Measurements from ENCODE around the gene UPF3B. TPM values are rescaled to one million over a fixed set of nuclear protein-coding genes. Genes with fewer than 3 reads are reported as not detected.

UPF3B gene
- total and polyA plus RNA-seq, 2 of the 4 experiments (the other 2 are of a cell fraction): 0.54 to 6.0 TPM

DNA sequence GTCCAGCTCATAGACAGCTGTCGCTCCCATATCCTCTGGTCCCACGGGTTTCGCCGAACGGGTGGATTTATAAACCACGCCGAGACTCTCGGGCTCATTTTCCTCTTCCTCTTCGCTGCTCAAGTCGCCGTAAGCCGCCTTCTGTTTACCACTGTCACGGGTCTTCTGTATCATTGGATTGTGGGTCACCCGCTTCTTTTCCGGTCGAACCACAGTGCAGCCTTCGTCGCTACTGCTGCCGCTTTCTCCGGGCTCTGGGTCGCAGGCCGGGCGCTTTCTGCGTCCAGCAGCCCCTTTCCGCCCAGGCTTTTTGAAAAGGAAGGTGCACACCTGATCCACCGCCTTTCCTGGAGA lies 18.5 kb upstream of the UPF3B start:
- Histone ChIP-seq H4K8ac (ENCODE audit: low read depth in 2 of 2, low read length in 2 of 2) (peak overlapping the region; percentile 72; a peak in 2 of 4 replicates), H3K56ac (ENCODE audit: extremely low read depth, insufficient read depth, low read length) (peak overlapping the region; percentile 75), H3K27ac (ENCODE audit: insufficient read depth, low read length) (peak overlapping the region; percentile 81), H2BK5ac (ENCODE audit: low read depth, low read length, poor library complexity, severe bottlenecking) (peak overlapping the region; percentile 69), H3K18ac (ENCODE audit: low read depth, low read length) (peak overlapping the region; percentile 72), H3K79me1 (ENCODE audit: low read depth in 1 of 2, low read length in 2 of 2) (peaks cover 0 to 11% of the 10 kb centered on the region in 2 experiments; a peak in 3 of 4 replicates), H2BK120ac (ENCODE audit: low read depth, low read length) (no peak overlapping the region), H4K91ac (ENCODE audit: insufficient read depth, low read depth, low read length) (peak overlapping the region; percentile 65), H3K9ac (ENCODE audit: low read depth, low read length) (peak overlapping the region; percentile 87), H3K4me2 (ENCODE audit: low read depth, low read length) (peak overlapping the region; percentile 89), H3K4me1 (ENCODE audit: control insufficient read depth, insufficient read depth, low read length) (no peaks in the 10 kb centered on the region), H4K20me1 (ENCODE audit: insufficient read depth, low read length) (peaks cover 3% of the 10 kb centered on the region; the same call in 1 of the 2 replicates), H3K9me3 (ENCODE audit: control insufficient read depth, insufficient read depth, low read length) (no peaks in the 10 kb centered on the region), H3K14ac (replicated peaks; ENCODE audit: low read depth, low read length) (peak overlapping the region; percentile 43), H3K23ac (ENCODE audit: low read depth, low read length) (peak overlapping the region; percentile 46; the same call in 1 of the 2 replicates), H2AFZ (replicated peaks; ENCODE audit: low read length, poor library complexity) (peak overlapping the region; percentile 94), H3K9me1 (ENCODE audit: insufficient read depth, low read length) (no peaks in the 10 kb centered on the region), H3K27me3 (ENCODE audit: control insufficient read depth, insufficient read depth, low read length) (no peaks in the 10 kb centered on the region), H2BK20ac (ENCODE audit: low read depth, low read length) (no peak overlapping the region), H2AK5ac (ENCODE audit: low read depth, low read length) (0 out of 2 replicates have a peak overlapping the region, but pooled peaks have one; percentile 8), H3K4me3 (ENCODE audit: insufficient read depth, low read depth, low read length) (peak overlapping the region; percentile 89), H2BK15ac (ENCODE audit: low read depth, low read length) (no peak overlapping the region), H4K5ac (ENCODE audit: low read depth, low read length) (peak overlapping the region; percentile 67), H2AK9ac (replicated peaks; ENCODE audit: low read depth, low read length, poor library complexity) (peak overlapping the region; percentile 96), H3K4ac (ENCODE audit: low read depth, low read length) (peak overlapping the region; percentile 76), H3K36me3 (ENCODE audit: control insufficient read depth, insufficient read depth, low read length) (no peaks in the 10 kb centered on the region; the same call in 1 of the 2 replicates)
- in situ Hi-C loops (cut with MboI; ENCODE audit: low sequenced_read_pairs): no loop called here
- intact Hi-C loops (cut with micrococcal nuclease): loop anchor here (2.0 to 5.0 kb wide), 2 partner anchors 80 to 264 kb away; partner anchors contain the start of genes NKRF and RPL39
- BruUV-seq (replicated peaks): no TSS peak
- DNase-seq (peak; percentile 7), ATAC-seq (ENCODE audit: low read depth) (peak; percentile 40)
- TF ChIP-seq RFX5 (IDR thresholded peaks at IDR 0.05; ENCODE audit: low read depth, low read length): no peak
- TF ChIP-seq, protein P1, sequence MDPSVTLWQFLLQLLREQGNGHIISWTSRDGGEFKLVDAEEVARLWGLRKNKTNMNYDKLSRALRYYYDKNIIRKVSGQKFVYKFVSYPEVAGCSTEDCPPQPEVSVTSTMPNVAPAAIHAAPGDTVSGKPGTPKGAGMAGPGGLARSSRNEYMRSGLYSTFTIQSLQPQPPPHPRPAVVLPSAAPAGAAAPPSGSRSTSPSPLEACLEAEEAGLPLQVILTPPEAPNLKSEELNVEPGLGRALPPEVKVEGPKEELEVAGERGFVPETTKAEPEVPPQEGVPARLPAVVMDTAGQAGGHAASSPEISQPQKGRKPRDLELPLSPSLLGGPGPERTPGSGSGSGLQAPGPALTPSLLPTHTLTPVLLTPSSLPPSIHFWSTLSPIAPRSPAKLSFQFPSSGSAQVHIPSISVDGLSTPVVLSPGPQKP (IDR thresholded peaks at IDR 0.05; ENCODE audit: borderline replicate concordance, low read depth, low read length): no peak
- TF ChIP-seq, protein P2, sequence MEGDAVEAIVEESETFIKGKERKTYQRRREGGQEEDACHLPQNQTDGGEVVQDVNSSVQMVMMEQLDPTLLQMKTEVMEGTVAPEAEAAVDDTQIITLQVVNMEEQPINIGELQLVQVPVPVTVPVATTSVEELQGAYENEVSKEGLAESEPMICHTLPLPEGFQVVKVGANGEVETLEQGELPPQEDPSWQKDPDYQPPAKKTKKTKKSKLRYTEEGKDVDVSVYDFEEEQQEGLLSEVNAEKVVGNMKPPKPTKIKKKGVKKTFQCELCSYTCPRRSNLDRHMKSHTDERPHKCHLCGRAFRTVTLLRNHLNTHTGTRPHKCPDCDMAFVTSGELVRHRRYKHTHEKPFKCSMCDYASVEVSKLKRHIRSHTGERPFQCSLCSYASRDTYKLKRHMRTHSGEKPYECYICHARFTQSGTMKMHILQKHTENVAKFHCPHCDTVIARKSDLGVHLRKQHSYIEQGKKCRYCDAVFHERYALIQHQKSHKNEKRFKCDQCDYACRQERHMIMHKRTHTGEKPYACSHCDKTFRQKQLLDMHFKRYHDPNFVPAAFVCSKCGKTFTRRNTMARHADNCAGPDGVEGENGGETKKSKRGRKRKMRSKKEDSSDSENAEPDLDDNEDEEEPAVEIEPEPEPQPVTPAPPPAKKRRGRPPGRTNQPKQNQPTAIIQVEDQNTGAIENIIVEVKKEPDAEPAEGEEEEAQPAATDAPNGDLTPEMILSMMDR (conservative IDR thresholded peaks at IDR 0.05; ENCODE audit: low read depth, low read length): no peak
- TF ChIP-seq MAFK (IDR thresholded peaks at IDR 0.05; ENCODE audit: low read depth, low read length): no peak
- TF ChIP-seq CEBPB (IDR thresholded peaks at IDR 0.05; ENCODE audit: low read depth, low read length): no peak
- no peak for TF ChIP-seq BHLHE40 (IDR thresholded peaks at IDR 0.05; ENCODE audit: low read depth, low read length)
- TF ChIP-seq RCOR1 (IDR thresholded peaks at IDR 0.05; ENCODE audit: insufficient replicate concordance, low read length): no peak
- no peak for TF ChIP-seq SMC3 (IDR thresholded peaks at IDR 0.05; ENCODE audit: low read depth, low read length)
- TF ChIP-seq RAD21 (IDR thresholded peaks at IDR 0.05; ENCODE audit: low read length): no peak
- no peak for TF ChIP-seq MXI1 (IDR thresholded peaks at IDR 0.05; ENCODE audit: borderline replicate concordance, low read depth, low read length)
- TF ChIP-seq FOS (IDR thresholded peaks at IDR 0.05; ENCODE audit: low read depth, low read length): no peak
- TF ChIP-seq POLR2A (IDR thresholded peaks at IDR 0.05; ENCODE audit: low read depth, low read length): no peak
- no peak for TF ChIP-seq MAZ (IDR thresholded peaks at IDR 0.05; ENCODE audit: borderline replicate concordance, low read depth, low read length)
- no peak for TF ChIP-seq CHD1 (IDR thresholded peaks at IDR 0.05; ENCODE audit: low read depth, low read length)
- TF ChIP-seq, protein P3, sequence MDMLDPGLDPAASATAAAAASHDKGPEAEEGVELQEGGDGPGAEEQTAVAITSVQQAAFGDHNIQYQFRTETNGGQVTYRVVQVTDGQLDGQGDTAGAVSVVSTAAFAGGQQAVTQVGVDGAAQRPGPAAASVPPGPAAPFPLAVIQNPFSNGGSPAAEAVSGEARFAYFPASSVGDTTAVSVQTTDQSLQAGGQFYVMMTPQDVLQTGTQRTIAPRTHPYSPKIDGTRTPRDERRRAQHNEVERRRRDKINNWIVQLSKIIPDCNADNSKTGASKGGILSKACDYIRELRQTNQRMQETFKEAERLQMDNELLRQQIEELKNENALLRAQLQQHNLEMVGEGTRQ (IDR thresholded peaks at IDR 0.05; ENCODE audit: low read depth, low read length): no peak
- TF ChIP-seq NFE2L2 (IDR thresholded peaks at IDR 0.05; ENCODE audit: low read depth, low read length): no peak
- ChIA-PET POLR2A (ENCODE audit: unreplicated experiment) (no interaction called here), CTCF (interaction anchor here (0.6 to 1.3 kb wide), 2 partner anchors 9 to 16 kb away, joined by 3 to 4 read pairs; no protein-coding TSS in a partner anchor)
- dilution Hi-C loops (cut with HindIII; ENCODE audit: low sequenced_read_pairs, unreplicated experiment): no loop called here
- WGBS, 2 experiments (ENCODE audit: extremely low coverage in 2 of 2, insufficient read length in 1 of 2): 30% methylated on average over 9 of the region's 26 CpGs; no CpG with 5 or more reads in 1 of the 2 experiments

All from IMR-90 (cell line).